Activated CD8-positive, alpha-beta memory T cell treated with anti-CD3 and anti-CD28 coated beads for 4 hours (primary cell): ENCODE measurements around the gene GLMP.
"Not testable (repeated sequence)": the region's sequence is repeated elsewhere in the genome, so short reads cannot be mapped to it uniquely, and the experiment has no call there.

ENCODE experiments used
- DNase-seq, 2 donors: peaks; one replicate each; pipeline ENCODE4 v3.0.0-alpha.2; 2020; ENCODE audit warnings: low read depth in 2 of 2

Gene GLMP, protein sequence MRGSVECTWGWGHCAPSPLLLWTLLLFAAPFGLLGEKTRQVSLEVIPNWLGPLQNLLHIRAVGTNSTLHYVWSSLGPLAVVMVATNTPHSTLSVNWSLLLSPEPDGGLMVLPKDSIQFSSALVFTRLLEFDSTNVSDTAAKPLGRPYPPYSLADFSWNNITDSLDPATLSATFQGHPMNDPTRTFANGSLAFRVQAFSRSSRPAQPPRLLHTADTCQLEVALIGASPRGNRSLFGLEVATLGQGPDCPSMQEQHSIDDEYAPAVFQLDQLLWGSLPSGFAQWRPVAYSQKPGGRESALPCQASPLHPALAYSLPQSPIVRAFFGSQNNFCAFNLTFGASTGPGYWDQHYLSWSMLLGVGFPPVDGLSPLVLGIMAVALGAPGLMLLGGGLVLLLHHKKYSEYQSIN

DNA sequence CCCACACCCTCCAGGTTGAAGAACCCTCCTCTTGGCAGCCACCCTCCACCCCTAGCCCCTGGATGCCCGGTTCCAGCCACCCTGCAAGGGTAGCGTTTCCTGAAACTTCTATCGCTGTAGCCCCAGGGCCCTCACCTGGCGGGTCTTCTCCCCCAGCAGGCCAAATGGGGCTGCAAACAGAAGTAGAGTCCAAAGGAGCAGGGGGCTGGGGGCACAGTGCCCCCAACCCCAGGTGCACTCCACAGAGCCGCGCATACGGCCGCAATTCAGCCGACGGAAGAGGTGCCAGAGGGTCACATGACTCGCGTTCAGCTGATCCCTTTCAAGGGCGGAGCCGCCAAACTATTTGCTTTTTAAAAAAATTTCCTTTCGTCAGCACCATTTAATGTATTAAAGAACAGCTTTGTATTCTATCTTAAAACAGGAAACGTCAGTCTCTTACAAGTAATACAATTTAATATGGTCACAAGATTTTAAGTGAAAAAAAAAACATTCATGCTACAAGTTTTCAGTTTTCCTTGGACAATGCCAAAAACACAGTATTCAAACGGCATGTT lies at the start of gene GLMP:
Gene GLMP (minus strand): TSS at position 289 of the 557 bp plus-strand sequence. CDS start 34 bp downstream, at position 255.
- peak; percentile 4 to 30 for DNase-seq

DNA sequence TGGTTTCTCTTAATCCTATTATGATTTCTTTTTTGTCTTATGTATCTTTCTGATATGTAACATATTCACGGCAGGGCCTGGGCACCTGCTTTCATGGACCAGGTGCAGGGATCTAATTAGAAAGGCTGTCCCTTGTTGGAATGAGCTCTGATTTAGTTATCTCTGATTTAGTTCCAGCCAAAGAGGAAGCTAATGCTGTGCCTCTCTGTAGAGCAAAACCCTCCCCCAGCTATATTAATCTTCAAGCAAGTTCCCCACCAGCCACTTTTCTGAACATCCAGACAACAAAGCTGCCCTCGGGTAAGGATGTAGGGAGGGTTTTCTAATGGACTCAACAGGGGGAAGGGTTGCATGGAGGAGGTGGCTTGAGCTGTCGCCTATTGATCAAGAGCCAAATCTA lies 48.9 kb upstream of the GLMP start:
- DNase-seq, result no peak

DNA sequence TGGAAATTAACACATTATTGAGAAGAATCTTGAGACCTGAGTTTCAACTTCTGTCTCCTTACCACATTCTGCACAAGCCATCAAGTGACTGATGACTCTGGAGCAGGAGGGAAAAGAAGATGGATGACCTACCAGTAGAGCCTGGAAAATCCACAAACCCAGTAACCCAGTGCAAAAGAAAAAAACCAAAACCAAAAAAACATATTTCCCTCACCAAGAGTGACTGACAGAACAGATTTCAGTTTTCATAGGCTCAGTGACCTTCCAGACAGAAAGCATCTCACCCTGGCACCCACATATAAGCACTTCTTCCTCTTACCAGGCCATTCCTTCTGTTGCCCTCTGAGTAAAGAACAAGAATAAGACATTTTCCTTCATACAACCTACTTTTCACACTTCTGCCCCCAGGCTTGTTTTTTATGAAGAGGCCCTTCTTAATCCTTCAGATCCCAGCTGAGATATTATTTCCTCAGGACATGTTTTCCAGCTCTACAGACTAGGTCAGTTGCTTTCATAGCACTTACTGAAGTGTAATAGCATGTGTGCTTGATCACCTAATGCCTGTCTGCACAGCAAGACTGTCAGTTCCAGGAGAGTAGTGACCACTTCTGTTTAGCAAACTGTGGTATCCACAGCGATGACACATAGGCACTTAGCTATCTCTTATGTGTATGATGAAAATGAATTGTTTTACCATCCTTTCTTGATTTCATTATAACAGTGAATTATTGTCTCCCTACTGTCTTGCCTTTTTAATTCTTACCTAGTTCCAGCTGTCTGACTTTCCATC lies 46.9 kb upstream of the GLMP start:
- DNase-seq, result no peak

DNA sequence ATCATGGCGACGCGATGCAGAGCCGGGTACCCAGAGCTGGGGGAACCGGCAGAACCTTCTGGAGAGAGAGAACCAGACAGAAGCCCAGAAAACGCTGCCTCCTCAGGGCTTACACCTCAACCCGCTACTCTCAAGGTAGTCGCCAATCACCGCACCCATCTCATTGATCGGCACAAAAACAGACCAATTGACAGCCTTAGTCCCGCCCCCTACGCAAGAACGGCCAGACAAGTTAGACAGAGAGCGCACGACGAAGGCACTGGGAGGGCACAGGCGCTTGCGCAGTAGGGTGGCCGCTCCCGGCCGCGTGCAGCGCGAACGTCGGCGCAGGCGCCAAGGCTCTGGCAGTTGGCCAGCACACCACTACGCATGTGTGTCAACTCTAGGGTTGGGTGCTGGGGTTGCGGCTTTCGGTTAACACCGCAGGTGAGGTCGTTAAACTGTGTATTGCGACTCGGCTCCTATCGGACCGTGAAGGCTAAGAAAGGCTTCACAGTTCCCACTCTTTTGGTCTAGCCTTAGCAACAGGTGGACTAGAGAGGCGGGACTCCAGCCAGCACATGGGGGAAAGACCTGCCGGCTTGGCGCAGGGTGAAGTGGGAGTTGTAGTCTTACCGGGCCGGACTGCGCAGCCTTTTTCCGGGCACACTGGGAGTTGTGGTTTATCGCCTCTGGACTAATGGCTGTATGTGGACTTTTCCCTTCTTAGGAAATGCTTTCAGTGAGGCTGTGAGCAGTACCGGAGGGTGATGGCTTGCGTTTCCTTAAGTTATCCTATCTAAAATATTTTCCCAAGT lies 42.9 kb upstream of the GLMP start, which contains the start of the genes CCT3 and TSACC:
Gene CCT3 (minus strand): TSS at position 113 of the 797 bp plus-strand sequence. CDS start 108 bp downstream, at position 5.
Gene TSACC (plus strand): TSS at position 347 of the 797 bp plus-strand sequence. CDS start 1,232 bp downstream, outside the sequence.
- peak; percentile 98 for DNase-seq

DNA sequence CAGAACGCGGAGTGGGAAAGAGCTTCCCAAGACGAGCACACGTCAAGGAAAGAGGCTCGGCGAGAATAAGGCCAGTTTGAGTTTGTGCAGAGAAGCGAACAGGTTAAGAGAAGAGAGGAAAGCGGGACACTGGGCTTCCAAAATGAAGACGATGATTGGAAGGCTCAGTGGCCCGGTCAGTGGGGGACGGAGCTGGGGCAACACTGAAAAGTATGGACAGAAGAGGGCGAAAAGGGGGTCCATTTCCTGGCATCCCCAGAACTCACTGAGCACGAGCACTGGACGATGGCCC lies 42.4 kb upstream of the GLMP start:
- DNase-seq, result no peak

DNA sequence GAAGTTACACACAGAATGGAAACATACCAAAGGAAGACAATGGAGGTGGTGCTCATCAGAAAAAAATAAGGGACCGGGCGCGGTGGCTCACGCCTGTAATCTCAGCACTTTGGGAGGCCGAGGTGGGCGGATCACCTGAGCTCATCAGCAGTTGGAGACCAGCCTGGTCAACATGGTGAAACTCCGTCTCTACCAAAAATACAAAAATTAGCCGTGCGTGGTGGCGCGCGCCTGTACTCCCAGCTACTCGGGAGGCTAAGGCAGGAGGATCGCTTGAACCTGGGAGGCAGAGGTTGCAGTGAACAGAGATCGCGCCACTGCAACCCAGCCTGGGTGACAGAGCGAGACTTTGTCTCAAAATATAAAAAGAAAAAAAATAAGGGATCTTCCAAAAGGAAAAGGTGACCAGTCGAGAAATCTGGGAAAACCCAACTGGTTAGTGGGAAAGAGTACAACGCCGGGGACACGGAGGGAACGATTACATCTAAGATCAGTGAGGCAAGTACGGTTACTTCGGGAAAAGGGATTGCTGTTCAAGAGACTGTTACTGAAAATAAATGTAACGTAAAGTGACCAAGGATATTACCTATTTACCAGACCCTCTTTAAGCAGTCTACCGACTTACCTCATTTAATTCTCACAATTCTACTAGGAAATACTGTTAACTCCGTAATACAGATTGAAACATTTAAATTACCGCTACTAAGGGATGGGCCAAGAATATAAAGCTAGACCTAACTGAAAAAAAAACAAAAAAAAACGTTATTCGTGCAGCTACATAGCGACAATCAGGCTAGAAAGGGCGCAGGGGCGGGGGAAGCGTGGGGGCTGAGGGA lies 41.8 kb upstream of the GLMP start:
- DNase-seq, result no peak

DNA sequence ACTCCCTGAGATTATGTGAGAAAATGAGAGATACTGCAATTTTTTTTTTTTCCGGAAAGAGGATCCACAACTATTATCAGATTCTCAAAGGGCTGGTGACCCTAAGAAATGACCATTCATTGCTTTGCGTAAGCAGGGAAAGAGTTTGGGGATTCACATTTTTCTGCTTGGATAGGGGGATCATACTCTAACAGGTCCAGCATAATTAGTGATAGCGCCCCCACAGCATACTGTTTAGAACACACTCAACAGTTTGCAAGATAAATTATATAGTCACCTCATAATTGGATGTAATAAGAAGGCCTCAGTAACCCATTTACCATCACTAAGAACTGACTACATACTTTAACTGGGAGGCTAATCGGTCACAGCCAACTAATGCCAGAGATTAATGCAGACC lies 40.8 kb upstream of the GLMP start:
- no peak for DNase-seq

DNA sequence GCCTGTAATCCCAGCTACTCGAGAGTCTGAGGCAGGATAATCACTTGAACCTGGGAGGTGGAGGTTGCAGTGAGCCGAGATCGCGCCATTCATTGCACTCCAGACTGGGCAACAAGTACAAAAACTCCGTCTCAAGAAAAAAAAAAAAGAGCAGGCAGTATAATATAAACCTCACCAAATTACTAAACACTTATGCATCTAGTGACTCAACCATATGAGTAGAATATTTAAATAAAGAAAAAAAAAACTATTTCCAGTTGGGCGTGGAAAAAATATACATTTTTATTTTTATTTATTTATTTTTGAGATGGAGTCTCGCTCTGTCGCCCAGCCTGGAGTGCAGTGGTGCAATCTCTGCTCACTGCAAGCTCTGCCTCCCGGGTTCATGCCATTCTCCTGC lies 27.7 kb upstream of the GLMP start:
- DNase-seq, result not testable (repeated sequence)

DNA sequence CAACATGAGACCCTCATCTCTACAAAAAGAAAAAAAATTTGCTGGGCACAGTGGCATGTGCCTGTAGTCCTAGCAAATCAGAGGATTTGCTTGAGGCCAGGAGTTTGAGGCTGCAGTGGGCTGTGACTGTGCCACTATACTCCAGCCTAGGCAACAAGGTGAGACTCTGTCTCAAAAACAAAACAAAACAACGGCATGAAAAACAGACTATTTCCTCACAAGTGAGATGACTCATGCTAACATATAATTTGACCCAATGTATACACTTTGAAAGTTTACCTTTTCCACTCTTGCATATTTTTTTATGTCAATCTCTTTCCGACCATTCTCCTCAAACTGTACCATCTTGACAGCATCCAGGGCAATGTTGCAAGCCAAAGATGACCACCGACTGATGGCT lies 25.1 kb upstream of the GLMP start:
- DNase-seq, result no peak

DNA sequence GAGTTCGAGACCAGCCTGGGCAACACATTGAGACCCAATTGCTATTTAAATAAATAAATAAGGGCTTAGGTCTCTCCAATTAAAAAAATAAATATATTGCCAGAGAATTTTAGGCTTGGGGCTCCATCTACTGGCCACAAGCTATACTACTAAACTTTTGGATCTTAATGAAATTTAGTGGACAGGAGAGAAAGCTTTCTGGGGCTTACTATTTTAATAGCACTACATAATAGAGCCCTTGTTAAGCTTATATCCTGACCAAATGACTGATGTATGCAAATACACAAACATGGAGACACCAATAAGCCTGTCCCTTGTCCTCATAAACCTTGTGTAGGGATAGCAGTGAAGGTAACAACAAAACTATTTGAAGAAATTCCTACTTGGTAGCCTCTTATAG lies 24.2 kb upstream of the GLMP start:
- DNase-seq, result no peak

DNA sequence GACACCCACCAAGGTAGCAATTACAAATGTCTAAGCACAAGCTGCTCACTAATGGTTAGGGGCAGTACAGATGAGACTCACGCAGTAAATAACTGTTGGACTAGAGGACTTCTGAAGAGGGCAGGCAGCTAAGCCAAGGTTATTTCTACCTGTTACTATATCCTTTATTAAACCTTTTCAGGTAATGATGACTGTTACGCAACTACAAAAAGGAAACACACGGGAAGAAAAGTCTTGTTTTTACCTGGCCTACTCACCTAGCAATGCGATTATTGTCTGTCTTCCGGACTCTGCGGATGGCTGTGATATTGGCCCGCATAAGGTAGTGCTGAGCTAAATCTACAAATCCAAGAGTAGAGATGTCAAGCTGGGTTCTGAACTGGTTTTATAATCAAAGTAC lies 21.4 kb upstream of the GLMP start:
- no peak for DNase-seq

DNA sequence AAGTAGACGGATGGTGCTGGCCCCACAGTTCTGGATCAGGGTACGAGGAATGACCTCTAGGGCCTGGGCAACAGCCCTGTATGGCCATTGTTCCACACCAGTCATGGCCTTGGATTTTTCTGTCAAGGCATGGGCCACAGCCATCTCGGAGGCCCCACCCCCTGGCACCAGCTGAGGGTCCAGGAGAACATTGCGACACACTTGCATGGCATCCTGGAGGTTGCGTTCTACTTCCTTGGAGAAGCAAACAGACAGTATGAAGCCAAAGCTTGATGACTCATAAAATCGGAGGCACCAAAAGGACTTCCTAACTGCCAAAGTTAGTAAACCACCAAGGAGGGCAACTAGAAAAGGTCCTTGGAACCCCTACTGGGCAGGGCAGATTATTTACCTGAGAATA lies 15.5 kb upstream of the GLMP start:
- DNase-seq, result no peak

DNA sequence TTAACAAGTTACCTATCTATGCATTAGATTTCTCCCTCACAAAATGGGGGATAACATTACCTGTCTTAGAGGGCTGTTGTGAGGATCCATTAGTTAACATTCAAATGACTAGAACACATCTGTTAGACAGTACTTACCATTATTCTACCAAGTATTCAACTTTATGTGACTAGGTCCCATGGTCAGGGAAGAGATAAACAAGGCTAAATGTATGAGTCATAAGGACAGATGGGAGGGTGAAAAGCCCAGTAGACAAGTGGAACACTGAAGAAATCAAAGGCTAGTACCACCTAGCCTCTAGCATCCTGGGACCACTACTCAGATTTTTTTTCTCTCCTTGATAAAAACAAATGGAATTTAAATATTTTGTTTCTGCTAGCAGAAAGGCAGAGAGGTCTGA lies 12.6 kb upstream of the GLMP start:
- DNase-seq, result no peak

DNA sequence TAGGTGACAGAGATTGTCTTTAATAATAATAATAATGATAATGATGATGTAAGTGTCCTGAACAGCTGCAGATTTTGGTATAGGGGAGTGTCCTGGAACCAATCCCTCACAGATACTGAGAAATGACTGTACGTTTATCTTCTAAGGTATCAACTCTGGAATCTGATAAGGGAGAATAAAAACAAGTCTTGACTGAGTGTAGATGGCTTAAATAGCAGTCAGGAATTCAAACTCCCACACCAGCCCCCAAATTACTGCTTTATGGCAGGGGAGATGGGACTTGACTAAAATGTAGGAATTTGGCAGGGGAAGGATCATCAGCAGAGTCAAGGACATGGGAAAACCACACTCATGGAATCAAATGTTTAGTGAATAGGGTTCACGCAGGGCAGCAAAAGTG lies 9.7 kb upstream of the GLMP start:
- DNase-seq, result no peak

DNA sequence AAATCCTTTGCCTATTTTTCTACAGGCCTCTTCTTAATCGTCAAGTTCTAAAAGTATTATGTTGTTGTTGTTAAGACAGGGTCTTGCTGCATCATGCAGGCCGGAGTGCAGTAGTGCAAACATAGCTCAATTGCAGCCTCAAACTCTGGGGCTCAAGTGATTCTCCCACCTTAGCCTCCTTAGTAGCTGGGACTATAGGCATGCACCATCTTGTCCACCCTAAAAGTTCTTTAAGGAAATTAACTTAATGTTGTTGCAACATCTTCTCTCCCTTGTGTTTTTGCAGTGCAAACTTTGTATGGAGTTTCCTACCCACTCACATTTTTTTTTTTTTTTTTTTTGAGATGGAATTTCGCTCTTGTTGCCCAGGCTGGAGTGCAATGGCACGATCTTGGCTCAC lies 7.8 kb upstream of the GLMP start:
- DNase-seq, result no peak

DNA sequence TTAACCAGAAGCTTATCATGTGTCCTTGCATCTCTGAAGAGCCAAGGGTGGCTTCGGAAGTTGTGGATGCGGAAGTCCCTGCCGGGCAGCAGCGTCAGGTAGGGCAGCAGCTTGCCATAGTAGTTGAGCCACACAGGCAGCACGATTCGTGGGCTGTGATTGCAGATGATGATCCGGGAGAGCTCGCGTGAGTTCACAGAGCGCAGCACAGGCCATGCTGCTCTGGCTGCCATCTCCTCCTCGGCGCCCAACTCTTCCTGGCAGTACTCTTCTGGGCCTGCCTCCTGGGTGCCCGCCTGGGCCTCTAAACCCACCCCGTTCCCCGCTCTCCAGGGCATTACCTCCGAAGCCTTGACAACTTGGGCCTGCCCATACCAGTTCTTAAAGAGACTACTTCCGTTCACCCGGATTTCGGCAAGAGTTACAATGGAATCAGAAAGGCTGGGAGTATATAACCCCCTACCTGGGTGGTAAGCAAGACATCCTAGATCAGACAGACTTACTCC lies 3.4 kb upstream of the GLMP start, which contains the start of gene VHLL:
Gene VHLL (minus strand): TSS at position 456 of the 506 bp plus-strand sequence. CDS start 118 bp downstream, at position 338.
- no peak for DNase-seq

DNA sequence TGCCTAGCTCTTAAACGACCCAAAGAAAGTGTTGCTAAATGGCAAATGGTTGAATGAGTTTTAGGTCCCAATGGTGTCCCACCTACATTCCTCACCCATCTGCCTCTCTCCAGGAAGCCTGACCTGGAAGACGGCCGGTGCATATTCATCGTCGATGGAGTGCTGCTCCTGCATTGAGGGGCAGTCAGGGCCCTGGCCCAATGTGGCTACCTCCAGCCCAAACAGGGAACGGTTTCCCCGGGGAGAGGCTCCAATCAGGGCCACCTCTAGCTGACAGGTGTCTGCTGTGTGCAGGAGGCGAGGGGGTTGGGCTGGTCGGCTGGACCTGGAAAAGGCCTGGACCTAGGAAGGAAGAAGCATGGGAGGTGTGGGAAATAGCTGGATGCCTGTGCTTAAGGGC lies 1.6 kb downstream of the GLMP start:
- no peak for DNase-seq

DNA sequence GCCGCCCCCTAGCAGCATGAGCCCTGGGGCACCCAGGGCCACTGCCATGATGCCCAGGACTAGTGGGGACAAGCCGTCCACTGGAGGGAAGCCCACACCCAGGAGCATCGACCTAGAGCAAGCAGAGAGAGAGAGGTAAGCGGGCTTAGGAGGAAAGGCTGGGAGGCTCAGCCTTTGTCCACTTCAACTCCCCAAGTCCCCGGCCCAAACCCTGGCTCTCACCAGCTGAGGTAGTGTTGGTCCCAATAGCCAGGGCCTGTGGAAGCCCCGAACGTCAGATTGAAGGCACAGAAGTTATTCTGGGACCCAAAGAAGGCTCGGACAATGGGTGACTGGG lies 2.4 kb downstream of the GLMP start:
- no peak for DNase-seq

DNA sequence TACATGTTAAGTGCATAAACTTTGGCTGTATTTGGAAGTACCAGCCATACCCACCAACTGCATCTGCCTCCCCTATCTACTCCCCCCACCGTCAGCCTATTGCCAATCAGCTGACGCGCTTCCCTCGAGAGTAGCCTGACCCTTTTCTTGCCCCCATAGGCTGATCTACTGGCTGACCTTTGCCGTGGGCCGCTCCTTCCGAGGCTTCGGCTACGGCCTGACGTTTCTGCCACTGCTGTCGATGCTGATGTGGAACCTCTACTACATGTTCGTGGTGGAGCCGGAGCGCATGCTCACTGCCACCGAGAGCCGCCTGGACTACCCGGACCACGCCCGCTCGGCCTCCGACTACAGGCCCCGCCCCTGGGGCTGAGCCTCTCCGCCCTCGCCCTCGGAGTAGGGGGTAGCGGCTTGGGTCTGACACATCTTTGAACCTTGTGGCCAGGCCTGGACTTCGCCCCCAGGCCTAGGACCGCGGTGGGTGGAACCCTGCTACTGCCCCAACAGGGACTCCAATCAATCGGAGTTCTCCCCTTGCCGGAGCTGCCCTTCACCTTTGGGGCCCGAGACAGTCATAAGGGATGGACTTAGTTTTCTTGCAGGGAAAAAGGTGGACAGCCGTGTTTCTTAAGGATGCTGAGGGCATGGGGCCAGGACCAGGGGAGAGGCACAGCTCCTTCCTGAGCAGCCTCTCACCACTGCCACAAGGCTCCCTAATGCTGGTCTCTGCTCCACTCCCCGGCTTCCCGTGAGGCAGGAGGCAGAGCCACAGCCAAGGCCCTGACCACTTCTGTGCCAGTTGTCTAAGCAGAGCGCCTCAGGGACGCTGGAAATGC lies 4.0 kb downstream of the GLMP start:
- DNase-seq, result no peak

DNA sequence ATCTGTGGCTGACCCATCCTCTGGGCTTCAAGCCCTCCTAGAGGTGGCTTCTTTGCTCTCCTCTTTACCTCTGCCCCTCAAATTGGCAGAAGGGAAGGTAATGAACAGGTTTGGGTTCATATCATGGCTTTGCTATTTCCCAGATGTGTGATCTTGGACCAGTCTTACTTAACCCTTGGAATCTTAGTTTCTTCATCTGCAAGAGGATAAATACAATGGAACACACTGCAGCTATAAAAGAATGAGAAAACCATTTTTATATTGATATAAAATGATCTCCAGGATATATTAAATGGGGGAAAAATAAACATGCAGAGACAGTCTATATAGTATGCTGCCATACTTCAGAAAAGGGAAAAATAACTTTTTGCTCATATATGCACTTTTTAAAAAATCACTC lies 5.6 kb downstream of the GLMP start:
- no peak for DNase-seq
